ENCODE data around the gene DYNC1I1. TPM values are rescaled to one million over a fixed set of nuclear protein-coding genes. Genes with fewer than 3 reads are reported as not detected.

Gene DYNC1I1
- total RNA-seq, 1 experiment from 2014 or later = 3.2 TPM

DNA sequence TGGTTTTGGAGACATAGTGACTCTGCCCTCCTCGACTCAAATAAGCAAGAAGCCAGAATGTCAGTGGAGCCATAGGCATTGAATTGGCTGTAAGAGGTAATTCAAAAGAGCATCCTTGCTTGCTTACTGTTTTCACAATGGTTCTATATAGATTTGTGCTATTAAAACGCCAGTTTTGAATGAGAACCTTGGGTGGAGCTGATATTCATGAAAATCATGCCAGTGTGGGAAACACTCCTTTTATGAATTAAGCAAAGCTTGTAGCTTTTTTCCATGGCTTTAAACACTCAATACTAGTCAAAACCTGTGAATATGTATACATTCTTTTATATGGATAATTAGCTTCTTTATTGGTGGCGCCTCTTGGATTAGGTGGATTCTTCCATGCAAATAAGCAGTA is 297.0 kb downstream of the DYNC1I1 start:
- no peak overlapping the region for H3K4me3 Mint-ChIP-seq
- no peaks in the 10 kb centered on the region for H3K9me3 ChIP-seq (ENCODE audit: control insufficient read depth, low read depth, low read length)
- no peak overlapping the region for H2BK20ac ChIP-seq (ENCODE audit: low read depth, low read length, poor library complexity, severe bottlenecking)
- no peak overlapping the region for H2BK12ac ChIP-seq (ENCODE audit: insufficient read length, low read depth, low read length)
- no peak overlapping the region for H3K14ac ChIP-seq (ENCODE audit: insufficient read depth, low read length)
- no peaks in the 10 kb centered on the region for H3K79me1 ChIP-seq (ENCODE audit: insufficient read depth, low read depth, low read length, poor library complexity, severe bottlenecking)
- H3K27me3 Mint-ChIP-seq (ENCODE audit: low read depth) = peaks cover 5% of the 10 kb centered on the region; the same call in 1 of the 2 replicates
- no peak overlapping the region for H2AFZ ChIP-seq (ENCODE audit: low read length)
- no peak overlapping the region for H3K23ac ChIP-seq (ENCODE audit: insufficient read length, low read depth, low read length)
- H4K91ac ChIP-seq (ENCODE audit: insufficient read length, low read depth, low read length) = no peak overlapping the region
- no peak overlapping the region for H2BK5ac ChIP-seq (ENCODE audit: insufficient read length, low read length)
- H3K27me3 ChIP-seq (ENCODE audit: insufficient read depth, low read length) = no peaks in the 10 kb centered on the region
- H4K20me1 ChIP-seq (ENCODE audit: control insufficient read depth, insufficient read depth, insufficient read length) = no peaks in the 10 kb centered on the region
- no peak overlapping the region for H2BK120ac ChIP-seq (ENCODE audit: low read depth, low read length, poor library complexity, severe bottlenecking)
- H3K4me1 ChIP-seq (ENCODE audit: insufficient read depth, low read length) = no peaks in the 10 kb centered on the region
- no peak overlapping the region for H3T11ph ChIP-seq (ENCODE audit: low read length)
- no peak overlapping the region for H3K56ac ChIP-seq (ENCODE audit: insufficient read length, low read depth, low read length)
- no peak overlapping the region for H2BK15ac ChIP-seq (ENCODE audit: low read depth, low read length)
- no peak overlapping the region for H3K9ac ChIP-seq (ENCODE audit: extremely low read depth, insufficient read length, low read length)
- H3K79me2 ChIP-seq (ENCODE audit: insufficient read depth, low read length) = no peaks in the 10 kb centered on the region
- no peak overlapping the region for H3K27ac ChIP-seq (ENCODE audit: insufficient read length, low read depth, low read length)
- H3K27ac Mint-ChIP-seq = no peak overlapping the region
- no peaks in the 10 kb centered on the region for H3K23me2 ChIP-seq (ENCODE audit: insufficient read length, low read depth, low read length, poor library complexity, severe bottlenecking)
- no peak for DNase-seq
- no peaks in the 10 kb centered on the region for H3K36me3 Mint-ChIP-seq (ENCODE audit: insufficient read depth in 1 of 3, low read depth in 3 of 3)
- no peaks in the 10 kb centered on the region for H3K9me3 Mint-ChIP-seq
- no peak overlapping the region for H2AK5ac ChIP-seq (ENCODE audit: insufficient read length, low read length)
- H4K5ac ChIP-seq (ENCODE audit: insufficient read length, low read depth, low read length) = no peak overlapping the region
- TF ChIP-seq, protein P1, sequence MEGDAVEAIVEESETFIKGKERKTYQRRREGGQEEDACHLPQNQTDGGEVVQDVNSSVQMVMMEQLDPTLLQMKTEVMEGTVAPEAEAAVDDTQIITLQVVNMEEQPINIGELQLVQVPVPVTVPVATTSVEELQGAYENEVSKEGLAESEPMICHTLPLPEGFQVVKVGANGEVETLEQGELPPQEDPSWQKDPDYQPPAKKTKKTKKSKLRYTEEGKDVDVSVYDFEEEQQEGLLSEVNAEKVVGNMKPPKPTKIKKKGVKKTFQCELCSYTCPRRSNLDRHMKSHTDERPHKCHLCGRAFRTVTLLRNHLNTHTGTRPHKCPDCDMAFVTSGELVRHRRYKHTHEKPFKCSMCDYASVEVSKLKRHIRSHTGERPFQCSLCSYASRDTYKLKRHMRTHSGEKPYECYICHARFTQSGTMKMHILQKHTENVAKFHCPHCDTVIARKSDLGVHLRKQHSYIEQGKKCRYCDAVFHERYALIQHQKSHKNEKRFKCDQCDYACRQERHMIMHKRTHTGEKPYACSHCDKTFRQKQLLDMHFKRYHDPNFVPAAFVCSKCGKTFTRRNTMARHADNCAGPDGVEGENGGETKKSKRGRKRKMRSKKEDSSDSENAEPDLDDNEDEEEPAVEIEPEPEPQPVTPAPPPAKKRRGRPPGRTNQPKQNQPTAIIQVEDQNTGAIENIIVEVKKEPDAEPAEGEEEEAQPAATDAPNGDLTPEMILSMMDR (conservative IDR thresholded peaks at IDR 0.05) = no peak
- H3K4ac ChIP-seq (ENCODE audit: low read depth, low read length) = no peak overlapping the region
- no peak overlapping the region for H3K18ac ChIP-seq (ENCODE audit: insufficient read length, low read depth, low read length)
- H3K4me2 ChIP-seq (ENCODE audit: insufficient read depth, insufficient read length, low read length) = no peak overlapping the region
- no peak overlapping the region for H4K8ac ChIP-seq (replicated peaks; ENCODE audit: insufficient read length, low read depth, low read length)
- H3K4me1 Mint-ChIP-seq = peaks cover 18 to 20% of the 10 kb centered on the region in 2 experiments
- no CpG with 5 or more reads among the region's 3 CpGs for WGBS (ENCODE audit: extremely low coverage, insufficient read length, low lambda C conversion rate)
